ENCODE results near the gene MIEF1. TPM values are rescaled to one million over a fixed set of nuclear protein-coding genes. Genes with fewer than 3 reads are reported as not detected.

The MIEF1 gene
- total and polyA plus RNA-seq, 3 donors from 2014 or later = 60.6 to 120 (median 78.2) TPM

DNA sequence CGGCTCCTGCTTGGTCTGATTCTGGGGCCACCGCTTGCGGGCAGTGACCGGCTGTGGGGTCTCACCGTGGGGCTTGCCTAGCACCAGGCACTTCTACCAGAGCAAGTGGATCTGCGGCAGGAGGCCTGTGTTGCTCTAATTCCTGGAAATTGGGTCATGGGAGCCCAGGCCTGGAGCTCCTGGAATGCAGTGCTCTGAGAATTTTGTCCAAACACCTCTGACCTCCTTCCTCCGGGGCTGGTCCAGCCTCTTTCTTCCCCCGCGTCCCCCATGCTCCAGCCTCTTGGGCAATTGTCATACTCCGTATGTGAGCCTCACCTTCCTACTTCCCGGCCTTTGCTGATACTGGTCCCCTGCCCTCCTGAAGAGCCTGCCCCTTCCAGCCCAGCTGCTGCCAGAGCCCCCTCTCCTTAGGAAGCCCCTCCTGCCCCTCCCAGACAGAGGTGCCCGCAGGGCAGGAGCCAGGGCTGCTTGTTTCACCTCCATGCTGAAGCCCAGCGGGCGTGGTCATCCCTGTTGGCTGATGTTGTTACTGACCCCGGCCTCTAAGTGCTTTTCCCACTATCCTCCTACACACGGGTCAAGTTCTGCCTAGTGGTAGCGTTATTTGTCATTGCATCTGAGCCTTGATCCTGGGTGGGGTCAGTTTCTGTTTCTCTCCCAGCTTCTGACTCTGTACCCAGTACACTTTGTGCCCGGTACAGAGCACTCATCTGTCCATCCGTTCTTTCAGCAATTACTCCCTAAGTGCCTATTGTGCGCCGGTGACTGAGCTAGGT, 35.7 kb upstream of the MIEF1 start:
- no peaks in the 10 kb centered on the region for H3K36me3 ChIP-seq (ENCODE audit: low read depth, missing control alignments)
- no peaks in the 10 kb centered on the region for H3K9me3 ChIP-seq
- intact Hi-C loops (cut with DNase I; ENCODE audit: low total_unique reads) = no loop called here
- peaks cover 58% of the 10 kb centered on the region for H3K4me1 ChIP-seq
- TF ChIP-seq POLR2A (IDR thresholded peaks at IDR 0.05) = no peak
- TF ChIP-seq, protein P1, sequence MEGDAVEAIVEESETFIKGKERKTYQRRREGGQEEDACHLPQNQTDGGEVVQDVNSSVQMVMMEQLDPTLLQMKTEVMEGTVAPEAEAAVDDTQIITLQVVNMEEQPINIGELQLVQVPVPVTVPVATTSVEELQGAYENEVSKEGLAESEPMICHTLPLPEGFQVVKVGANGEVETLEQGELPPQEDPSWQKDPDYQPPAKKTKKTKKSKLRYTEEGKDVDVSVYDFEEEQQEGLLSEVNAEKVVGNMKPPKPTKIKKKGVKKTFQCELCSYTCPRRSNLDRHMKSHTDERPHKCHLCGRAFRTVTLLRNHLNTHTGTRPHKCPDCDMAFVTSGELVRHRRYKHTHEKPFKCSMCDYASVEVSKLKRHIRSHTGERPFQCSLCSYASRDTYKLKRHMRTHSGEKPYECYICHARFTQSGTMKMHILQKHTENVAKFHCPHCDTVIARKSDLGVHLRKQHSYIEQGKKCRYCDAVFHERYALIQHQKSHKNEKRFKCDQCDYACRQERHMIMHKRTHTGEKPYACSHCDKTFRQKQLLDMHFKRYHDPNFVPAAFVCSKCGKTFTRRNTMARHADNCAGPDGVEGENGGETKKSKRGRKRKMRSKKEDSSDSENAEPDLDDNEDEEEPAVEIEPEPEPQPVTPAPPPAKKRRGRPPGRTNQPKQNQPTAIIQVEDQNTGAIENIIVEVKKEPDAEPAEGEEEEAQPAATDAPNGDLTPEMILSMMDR (IDR thresholded peaks at IDR 0.05) = no peak
- H3K27ac ChIP-seq = peak overlapping the region in 1 of 2 donors; percentile 50
- no peak for DNase-seq
- no peaks in the 10 kb centered on the region for H3K27me3 ChIP-seq
- no peak overlapping the region for H3K4me3 ChIP-seq
- 53 to 63% methylated on average over 20 to 21 of the region's 21 CpGs for WGBS, 2 donors

DNA sequence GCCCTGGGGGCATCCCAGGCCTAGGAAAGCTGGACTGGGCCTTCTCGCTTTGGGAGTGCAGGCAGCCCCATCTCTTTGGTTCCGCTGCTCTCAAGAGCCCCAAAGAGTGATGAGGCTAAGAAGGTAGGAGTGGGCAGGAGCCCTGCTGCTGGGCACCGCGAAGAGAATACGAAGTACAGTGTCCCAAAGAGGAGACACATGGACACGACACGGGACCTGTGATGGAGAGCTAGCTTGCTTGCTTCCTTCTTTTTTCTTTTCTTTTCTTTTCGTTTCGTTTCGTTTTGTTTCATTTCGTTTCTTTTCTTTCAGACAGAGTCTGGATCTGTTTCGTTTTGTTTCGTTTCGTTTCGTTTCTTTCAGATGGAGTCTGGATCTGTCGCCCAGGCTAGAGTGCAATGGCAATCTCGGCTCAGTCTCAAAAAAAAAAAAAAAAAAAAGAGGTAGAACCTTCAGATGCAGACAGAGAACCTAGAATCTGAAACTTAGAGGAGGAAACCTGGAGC, 34.6 kb upstream of the MIEF1 start:
- Histone ChIP-seq H3K4me3 (no peak overlapping the region), H3K27ac (no peak overlapping the region), H3K4me1 (peaks cover 63% of the 10 kb centered on the region), H3K36me3 (ENCODE audit: low read depth, missing control alignments) (no peaks in the 10 kb centered on the region), H3K27me3 (no peaks in the 10 kb centered on the region), H3K9me3 (no peaks in the 10 kb centered on the region)
- intact Hi-C loops (cut with DNase I; ENCODE audit: low total_unique reads) = no loop called here
- TF ChIP-seq, protein P1 (IDR thresholded peaks at IDR 0.05) = no peak
- no peak for TF ChIP-seq POLR2A (IDR thresholded peaks at IDR 0.05)
- 74 to 86% methylated on average over 16 to 17 of the region's 17 CpGs for WGBS, 2 donors
- no peak for DNase-seq

DNA sequence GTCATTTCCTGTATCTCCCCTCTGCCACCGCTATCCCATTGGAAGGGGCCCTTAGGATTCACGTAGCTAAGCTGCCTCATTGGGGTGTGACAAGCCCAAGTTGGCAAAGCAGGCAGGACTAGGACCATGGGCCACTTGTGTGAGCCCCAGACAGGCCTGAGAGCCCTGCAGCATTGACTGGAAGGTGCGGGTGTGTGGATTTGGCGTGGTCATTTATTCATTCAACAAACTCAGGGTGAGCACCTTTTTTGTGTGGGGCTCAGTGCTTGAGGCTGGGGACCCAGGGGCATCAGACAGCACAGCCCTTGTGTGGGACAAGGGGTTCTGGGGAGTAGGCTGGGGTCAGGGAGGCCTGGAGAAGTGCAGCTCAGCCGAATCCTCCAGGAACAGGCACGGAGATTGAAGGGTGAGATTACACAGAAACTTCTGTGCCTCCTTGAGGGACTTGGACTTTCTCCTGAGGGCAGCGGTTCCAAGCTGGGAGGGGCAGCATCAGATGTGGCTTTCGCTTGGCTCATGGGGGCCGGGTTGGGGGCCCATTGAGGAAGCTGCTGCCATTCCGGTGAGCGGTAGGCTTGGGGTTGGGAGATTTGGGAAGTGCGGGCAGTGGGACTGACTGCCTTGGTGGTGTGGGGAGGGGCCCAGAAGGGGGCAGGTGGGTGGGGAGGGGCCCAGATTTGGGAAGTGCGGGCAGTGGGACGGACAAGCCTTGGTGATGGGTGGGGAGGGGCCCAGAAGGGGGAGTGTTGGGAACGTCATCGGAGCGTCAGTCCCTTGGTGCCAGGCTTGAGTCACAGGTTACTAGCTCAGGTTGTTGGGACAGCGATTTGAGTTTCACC, 33.4 kb upstream of the MIEF1 start:
- TF ChIP-seq, protein P1 (IDR thresholded peaks at IDR 0.05) = no peak
- TF ChIP-seq POLR2A (IDR thresholded peaks at IDR 0.05) = no peak
- no peak for DNase-seq
- intact Hi-C loops (cut with DNase I; ENCODE audit: low total_unique reads) = no loop called here
- Histone ChIP-seq H3K4me3 (no peak overlapping the region), H3K27me3 (no peaks in the 10 kb centered on the region), H3K4me1 (peaks cover 66% of the 10 kb centered on the region), H3K36me3 (ENCODE audit: low read depth, missing control alignments) (no peaks in the 10 kb centered on the region), H3K27ac (no peak overlapping the region), H3K9me3 (no peaks in the 10 kb centered on the region)
- 84 to 97% methylated on average over 14 to 18 of the region's 18 CpGs for WGBS, 2 donors

DNA sequence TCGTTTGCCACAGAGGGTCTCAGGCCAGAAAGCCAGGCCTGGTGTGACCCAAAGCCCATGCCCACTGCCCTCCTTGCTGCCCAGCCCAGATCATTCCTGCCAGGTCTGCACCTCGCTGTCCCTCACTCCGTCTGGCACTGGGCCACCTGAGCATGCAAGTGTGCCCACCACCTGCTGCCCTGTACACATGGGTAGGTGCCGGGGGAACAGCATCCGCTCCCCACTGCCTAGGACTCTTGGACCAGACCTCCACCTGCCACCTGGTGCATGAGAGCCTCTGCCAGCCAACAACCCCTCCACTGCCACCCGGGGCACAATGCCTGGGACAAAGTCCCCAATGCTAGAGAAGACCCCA, 32.8 kb upstream of the MIEF1 start:
- no peak overlapping the region for H3K27ac ChIP-seq
- H3K4me1 ChIP-seq = peaks cover 72% of the 10 kb centered on the region
- no peak for DNase-seq
- no peak overlapping the region for H3K4me3 ChIP-seq
- 60 to 86% methylated on average over 1 to 6 of the region's 6 CpGs for WGBS, 2 donors
- no peaks in the 10 kb centered on the region for H3K9me3 ChIP-seq
- TF ChIP-seq POLR2A (IDR thresholded peaks at IDR 0.05) = no peak
- TF ChIP-seq, protein P1 (IDR thresholded peaks at IDR 0.05) = no peak
- intact Hi-C loops (cut with DNase I; ENCODE audit: low total_unique reads) = no loop called here
- no peaks in the 10 kb centered on the region for H3K36me3 ChIP-seq (ENCODE audit: low read depth, missing control alignments)
- no peaks in the 10 kb centered on the region for H3K27me3 ChIP-seq
